Fibroblast of lung (primary cell): ENCODE measurements around the gene VAMP5. TPM values are rescaled to one million over a fixed set of nuclear protein-coding genes. Genes with fewer than 3 reads are reported as not detected.

Experiments
- DNase-seq, 2 donors: peaks; one replicate each; pipeline versions ENCODE4 v3.0.0 to v3.0.0-alpha.2; 2010; ENCODE audit warnings: low read depth in 2 of 2
- H2AFZ ChIP-seq: 2 replicates; pipeline ENCODE4 v1.5.1; 2012; ENCODE audit warnings: low read length, control low read depth, inconsistent platforms
- H3K27ac ChIP-seq: 2 replicates; pipeline ENCODE4 v1.5.1; 2011; ENCODE audit warnings: low read length, control low read depth; ENCODE audit not compliant: insufficient read depth
- H3K27me3 ChIP-seq: 2 replicates; pipeline ENCODE4 v1.5.1; 2011; ENCODE audit warnings: mild to moderate bottlenecking, low read length; ENCODE audit not compliant: control insufficient read depth, insufficient read depth
- H3K36me3 ChIP-seq: 2 replicates; pipeline ENCODE4 v1.5.1; 2011; ENCODE audit warnings: low read length; ENCODE audit not compliant: control insufficient read depth, insufficient read depth
- H3K4me1 ChIP-seq: 2 replicates; pipeline ENCODE4 v1.5.1; 2011; ENCODE audit warnings: low read length; ENCODE audit not compliant: control insufficient read depth, insufficient read depth; ENCODE audit errors: extremely low read depth
- H3K4me2 ChIP-seq: 2 replicates; pipeline ENCODE4 v1.5.1; 2011; ENCODE audit warnings: low read length, control low read depth; ENCODE audit not compliant: insufficient read depth; ENCODE audit errors: extremely low read depth
- H3K4me3 ChIP-seq, 4 experiments: fragments of 200-600 bp in 1 of 4; sonication (generic) in 1 of 4; replicated peaks in 1 of 4; 2 replicates each; pipeline ENCODE4 v1.5.1; 2011 to 2016; ENCODE audit warnings: low read length in 4 of 4, low read depth in 3 of 4, mild to moderate bottlenecking in 3 of 4, control low read depth in 2 of 4, inconsistent platforms in 1 of 4, mixed read lengths in 1 of 4; ENCODE audit not compliant: insufficient read depth in 1 of 4; ENCODE audit errors: control extremely low read depth in 1 of 4
- H3K79me2 ChIP-seq: 2 replicates; pipeline ENCODE4 v1.5.1; 2012; ENCODE audit warnings: mild to moderate bottlenecking, low read length, inconsistent platforms; ENCODE audit not compliant: control insufficient read depth, insufficient read depth
- H3K9ac ChIP-seq: 2 replicates; pipeline ENCODE4 v1.5.1; 2011; ENCODE audit warnings: mild to moderate bottlenecking, low read length, control low read depth; ENCODE audit not compliant: insufficient read depth
- H3K9me3 ChIP-seq: 2 replicates; pipeline ENCODE4 v1.5.1; 2012; ENCODE audit warnings: low read depth, low read length; ENCODE audit not compliant: control insufficient read depth, insufficient read depth
- H4K20me1 ChIP-seq: 2 replicates; pipeline ENCODE4 v1.5.1; 2011; ENCODE audit warnings: low read length; ENCODE audit not compliant: control insufficient read depth, insufficient read depth; ENCODE audit errors: extremely low read depth
- CTCF ChIP-seq, 2 donors: IDR thresholded peaks in 1 of 2; conservative IDR thresholded peaks in 1 of 2; 1 replicate in 1 of 2; 2 replicates in 1 of 2; pipeline ENCODE4 v1.5.1; 2011 to 2012; ENCODE audit warnings: low read length in 2 of 2, control low read depth in 1 of 2, inconsistent platforms in 1 of 2, low read depth in 1 of 2, mild to moderate bottlenecking in 1 of 2
- EZH2 ChIP-seq: IDR thresholded peaks from 2 replicates; pipeline ENCODE4 v1.5.1; 2012; ENCODE audit warnings: low read length, control low read depth, mild to moderate bottlenecking; ENCODE audit errors: missing control alignments
- polyA minus RNA-seq: library from RNA; depleted of rRNA, polyadenylated mRNA; stranded (reverse); fragments of >200 nt; gene quantifications from 2 replicates; pipeline ENCODE4 v1.2.3, GENCODE V29; 2011; ENCODE audit warnings: low replicate concordance
- polyA plus RNA-seq, 2 donors: library from polyadenylated mRNA; depleted of rRNA in 1 of 2; stranded (reverse) in 1 of 2; unstranded in 1 of 2; fragments of >200 nt; gene quantifications; 2 replicates each; pipeline ENCODE4 v1.2.1, GENCODE V29; 2011 to 2012; ENCODE audit warnings: missing spikeins in 1 of 2
- total RNA-seq: library from RNA; depleted of rRNA; stranded (reverse); fragments of >200 nt; gene quantifications from 2 replicates; pipeline ENCODE4 v1.2.1, GENCODE V29; 2014

The VAMP5 gene
- total RNA-seq (45.5 and 69.5 TPM in 2 replicates), polyA plus RNA-seq (190 and 212 TPM in 2 replicates), polyA minus RNA-seq (129 and 239 TPM in 2 replicates)
- polyA plus RNA-seq (2012) = 225 and 294 TPM in 2 replicates

- Histone ChIP-seq H4K20me1 (no peaks in the 10 kb centered on the region), H2AFZ (peak within 1 kb of the TSS; percentile 16), H3K4me1 (peaks cover 26% of the 10 kb centered on the region), H3K36me3 (no peaks in the 10 kb centered on the region), H3K27me3 (no peaks in the 10 kb centered on the region), H3K4me3 (peak within 1 kb of the TSS; percentile 53 to 70 (median 58)), H3K9me3 (no peaks in the 10 kb centered on the region), H3K79me2 (peaks cover 1% of the 10 kb centered on the region), H3K9ac (peak within 1 kb of the TSS; percentile 75), H3K4me2 (peak within 1 kb of the TSS; percentile 89), H3K27ac (peak within 1 kb of the TSS; percentile 88)
- TF ChIP-seq EZH2 (no peak), CTCF (conservative IDR thresholded peaks at IDR 0.05 in 1 of 2, IDR thresholded peaks at IDR 0.05 in 1 of 2; ENCODE audit: low read depth in 1 of 2, low read length in 2 of 2) (no peak)
- DNase-seq = peak in 1 of 2 donors; percentile 32
These were observed at the start of gene VAMP5 for GRCh38 chr2:85584354-85584856. Gene VAMP5, plus strand, starts transcription at chr2:85584431. Its CDS starts 60 bp downstream, at chr2:85584491.

- no peak overlapping the region for H3K4me2 ChIP-seq
- H3K4me1 ChIP-seq = peaks cover 5% of the 10 kb centered on the region
- H3K27me3 ChIP-seq = no peaks in the 10 kb centered on the region
- no peak overlapping the region for H3K9ac ChIP-seq
- no peaks in the 10 kb centered on the region for H3K9me3 ChIP-seq
- no peak overlapping the region for H2AFZ ChIP-seq
- no peak overlapping the region for H3K4me3 ChIP-seq
- H3K36me3 ChIP-seq = peaks cover 1% of the 10 kb centered on the region
- H3K79me2 ChIP-seq = peaks cover 22% of the 10 kb centered on the region
- no peak overlapping the region for H3K27ac ChIP-seq
- DNase-seq = no peak
- H4K20me1 ChIP-seq = no peaks in the 10 kb centered on the region
- TF ChIP-seq EZH2 (no peak), CTCF (conservative IDR thresholded peaks at IDR 0.05 in 1 of 2, IDR thresholded peaks at IDR 0.05 in 1 of 2; ENCODE audit: low read depth in 1 of 2, low read length in 2 of 2) (no peak)
These were observed 49.4 kb upstream of the VAMP5 start for GRCh38 chr2:85534881-85535280.

GRCh38 chr2:85536479-85536878, 47.8 kb upstream of the VAMP5 start:
- Histone ChIP-seq H3K9me3 (no peaks in the 10 kb centered on the region), H2AFZ (no peak overlapping the region), H4K20me1 (peaks cover 7% of the 10 kb centered on the region), H3K36me3 (peaks cover 4% of the 10 kb centered on the region), H3K79me2 (peaks cover 38% of the 10 kb centered on the region), H3K4me2 (peak overlapping the region; percentile 8), H3K9ac (no peak overlapping the region), H3K27me3 (no peaks in the 10 kb centered on the region), H3K4me3 (peak overlapping the region in 1 of 4 experiments; percentile 62), H3K27ac (no peak overlapping the region), H3K4me1 (peaks cover 7% of the 10 kb centered on the region)
- DNase-seq = peak; percentile 77 to 88
- no peak for TF ChIP-seq EZH2
- no peak for TF ChIP-seq CTCF (conservative IDR thresholded peaks at IDR 0.05 in 1 of 2, IDR thresholded peaks at IDR 0.05 in 1 of 2; ENCODE audit: low read depth in 1 of 2, low read length in 2 of 2)
